ENCODE measurements around the gene SLIT3.

- TF ChIP-seq POLR2A (IDR thresholded peaks at IDR 0.05): no peak
- TF ChIP-seq, protein P1, sequence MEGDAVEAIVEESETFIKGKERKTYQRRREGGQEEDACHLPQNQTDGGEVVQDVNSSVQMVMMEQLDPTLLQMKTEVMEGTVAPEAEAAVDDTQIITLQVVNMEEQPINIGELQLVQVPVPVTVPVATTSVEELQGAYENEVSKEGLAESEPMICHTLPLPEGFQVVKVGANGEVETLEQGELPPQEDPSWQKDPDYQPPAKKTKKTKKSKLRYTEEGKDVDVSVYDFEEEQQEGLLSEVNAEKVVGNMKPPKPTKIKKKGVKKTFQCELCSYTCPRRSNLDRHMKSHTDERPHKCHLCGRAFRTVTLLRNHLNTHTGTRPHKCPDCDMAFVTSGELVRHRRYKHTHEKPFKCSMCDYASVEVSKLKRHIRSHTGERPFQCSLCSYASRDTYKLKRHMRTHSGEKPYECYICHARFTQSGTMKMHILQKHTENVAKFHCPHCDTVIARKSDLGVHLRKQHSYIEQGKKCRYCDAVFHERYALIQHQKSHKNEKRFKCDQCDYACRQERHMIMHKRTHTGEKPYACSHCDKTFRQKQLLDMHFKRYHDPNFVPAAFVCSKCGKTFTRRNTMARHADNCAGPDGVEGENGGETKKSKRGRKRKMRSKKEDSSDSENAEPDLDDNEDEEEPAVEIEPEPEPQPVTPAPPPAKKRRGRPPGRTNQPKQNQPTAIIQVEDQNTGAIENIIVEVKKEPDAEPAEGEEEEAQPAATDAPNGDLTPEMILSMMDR (IDR thresholded peaks at IDR 0.05): no peak
Observed at GRCh38 chr5:168713051-168713450, 587.9 kb downstream of the SLIT3 start.
